PC-9 (cell line): ENCODE results near the gene CSNK1D.

Experiments
- EZH2 ChIP-seq: fragments of 200-600 bp; sonication (generic); IDR thresholded peaks from 2 replicates; pipeline ENCODE4 v1.8.0; 2017; ENCODE audit warnings: antibody characterized with exemption, low read depth
- TF ChIP-seq, protein P1 (sequence below): fragments of 200-600 bp; sonication (generic); conservative IDR thresholded peaks from 2 replicates; pipeline ENCODE4 v1.6.1; 2017; ENCODE audit warnings: mixed run types, antibody characterized with exemption, mild to moderate bottlenecking, moderate library complexity

GRCh38 chr17:82299452-82299851 lies 26.0 kb upstream of the CSNK1D start:
- TF ChIP-seq, protein P1, sequence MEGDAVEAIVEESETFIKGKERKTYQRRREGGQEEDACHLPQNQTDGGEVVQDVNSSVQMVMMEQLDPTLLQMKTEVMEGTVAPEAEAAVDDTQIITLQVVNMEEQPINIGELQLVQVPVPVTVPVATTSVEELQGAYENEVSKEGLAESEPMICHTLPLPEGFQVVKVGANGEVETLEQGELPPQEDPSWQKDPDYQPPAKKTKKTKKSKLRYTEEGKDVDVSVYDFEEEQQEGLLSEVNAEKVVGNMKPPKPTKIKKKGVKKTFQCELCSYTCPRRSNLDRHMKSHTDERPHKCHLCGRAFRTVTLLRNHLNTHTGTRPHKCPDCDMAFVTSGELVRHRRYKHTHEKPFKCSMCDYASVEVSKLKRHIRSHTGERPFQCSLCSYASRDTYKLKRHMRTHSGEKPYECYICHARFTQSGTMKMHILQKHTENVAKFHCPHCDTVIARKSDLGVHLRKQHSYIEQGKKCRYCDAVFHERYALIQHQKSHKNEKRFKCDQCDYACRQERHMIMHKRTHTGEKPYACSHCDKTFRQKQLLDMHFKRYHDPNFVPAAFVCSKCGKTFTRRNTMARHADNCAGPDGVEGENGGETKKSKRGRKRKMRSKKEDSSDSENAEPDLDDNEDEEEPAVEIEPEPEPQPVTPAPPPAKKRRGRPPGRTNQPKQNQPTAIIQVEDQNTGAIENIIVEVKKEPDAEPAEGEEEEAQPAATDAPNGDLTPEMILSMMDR, result no peak
- TF ChIP-seq EZH2, result no peak
